ENCODE data around the gene SFXN1. TPM values are rescaled to one million over a fixed set of nuclear protein-coding genes. Genes with fewer than 3 reads are reported as not detected.

Gene SFXN1
- total RNA-seq, 1 donor from 2014 or later, result 89.4 TPM

- Mint-ChIP-seq H3K27me3 (ENCODE audit: low read depth, unreplicated experiment) (peaks cover 2% of the 10 kb centered on the region), H3K27ac (ENCODE audit: unreplicated experiment) (no peak overlapping the region), H3K4me3 (ENCODE audit: unreplicated experiment) (no peak overlapping the region), H3K4me1 (ENCODE audit: low read depth, unreplicated experiment) (no peaks in the 10 kb centered on the region), H3K36me3 (ENCODE audit: low read depth, unreplicated experiment) (no peaks in the 10 kb centered on the region), H3K9me3 (ENCODE audit: unreplicated experiment) (no peaks in the 10 kb centered on the region)
- FAIRE-seq, result no peak
- Histone ChIP-seq H3K27ac (ENCODE audit: low read depth, low read length) (no peak overlapping the region), H4K20me1 (ENCODE audit: insufficient read depth, low read length) (no peaks in the 10 kb centered on the region), H3K4me2 (ENCODE audit: low read length) (no peak overlapping the region), H3K4me1 (ENCODE audit: insufficient read depth, low read length) (no peaks in the 10 kb centered on the region), H3K36me3 (ENCODE audit: insufficient read depth, low read length) (no peaks in the 10 kb centered on the region), H3K9me3 (ENCODE audit: insufficient read depth, low read depth, low read length) (no peaks in the 10 kb centered on the region), H3K27me3 (ENCODE audit: insufficient read depth, low read length) (peaks cover 6% of the 10 kb centered on the region), H3K9ac (ENCODE audit: low read length) (no peak overlapping the region), H3K79me2 (ENCODE audit: insufficient read depth, low read length) (no peaks in the 10 kb centered on the region), H3K4me3 (ENCODE audit: insufficient read depth, low read depth, low read length) (no peak overlapping the region), H2AFZ (ENCODE audit: low read depth, low read length) (no peak overlapping the region)
- TF ChIP-seq, protein P1, sequence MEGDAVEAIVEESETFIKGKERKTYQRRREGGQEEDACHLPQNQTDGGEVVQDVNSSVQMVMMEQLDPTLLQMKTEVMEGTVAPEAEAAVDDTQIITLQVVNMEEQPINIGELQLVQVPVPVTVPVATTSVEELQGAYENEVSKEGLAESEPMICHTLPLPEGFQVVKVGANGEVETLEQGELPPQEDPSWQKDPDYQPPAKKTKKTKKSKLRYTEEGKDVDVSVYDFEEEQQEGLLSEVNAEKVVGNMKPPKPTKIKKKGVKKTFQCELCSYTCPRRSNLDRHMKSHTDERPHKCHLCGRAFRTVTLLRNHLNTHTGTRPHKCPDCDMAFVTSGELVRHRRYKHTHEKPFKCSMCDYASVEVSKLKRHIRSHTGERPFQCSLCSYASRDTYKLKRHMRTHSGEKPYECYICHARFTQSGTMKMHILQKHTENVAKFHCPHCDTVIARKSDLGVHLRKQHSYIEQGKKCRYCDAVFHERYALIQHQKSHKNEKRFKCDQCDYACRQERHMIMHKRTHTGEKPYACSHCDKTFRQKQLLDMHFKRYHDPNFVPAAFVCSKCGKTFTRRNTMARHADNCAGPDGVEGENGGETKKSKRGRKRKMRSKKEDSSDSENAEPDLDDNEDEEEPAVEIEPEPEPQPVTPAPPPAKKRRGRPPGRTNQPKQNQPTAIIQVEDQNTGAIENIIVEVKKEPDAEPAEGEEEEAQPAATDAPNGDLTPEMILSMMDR (IDR thresholded peaks at IDR 0.05; ENCODE audit: insufficient read depth, low read depth, low read length), result no peak
- TF ChIP-seq EZH2 (IDR thresholded peaks at IDR 0.05; ENCODE audit: insufficient read depth, low read length), result no peak
- DNase-seq (ENCODE audit: low read depth), result no peak
Measured at GRCh38 chr5:175468892-175469291, 9.5 kb upstream of the SFXN1 start.

- DNase-seq (ENCODE audit: low read depth) (no peak), FAIRE-seq (no peak)
- H3K27ac ChIP-seq (ENCODE audit: low read depth, low read length), result no peak overlapping the region
- H3K36me3 Mint-ChIP-seq (ENCODE audit: low read depth, unreplicated experiment), result no peaks in the 10 kb centered on the region
- H3K27me3 Mint-ChIP-seq (ENCODE audit: low read depth, unreplicated experiment), result peaks cover 2% of the 10 kb centered on the region
- no peak overlapping the region for H3K27ac Mint-ChIP-seq (ENCODE audit: unreplicated experiment)
- H3K9ac ChIP-seq (ENCODE audit: low read length), result no peak overlapping the region
- H3K4me3 Mint-ChIP-seq (ENCODE audit: unreplicated experiment), result no peak overlapping the region
- H3K9me3 Mint-ChIP-seq (ENCODE audit: unreplicated experiment), result no peaks in the 10 kb centered on the region
- no peaks in the 10 kb centered on the region for H3K4me1 ChIP-seq (ENCODE audit: insufficient read depth, low read length)
- H3K79me2 ChIP-seq (ENCODE audit: insufficient read depth, low read length), result no peaks in the 10 kb centered on the region
- no peak overlapping the region for H3K4me3 ChIP-seq (ENCODE audit: insufficient read depth, low read depth, low read length)
- H2AFZ ChIP-seq (ENCODE audit: low read depth, low read length), result no peak overlapping the region
- no peaks in the 10 kb centered on the region for H4K20me1 ChIP-seq (ENCODE audit: insufficient read depth, low read length)
- no peaks in the 10 kb centered on the region for H3K36me3 ChIP-seq (ENCODE audit: insufficient read depth, low read length)
- peaks cover 11% of the 10 kb centered on the region for H3K27me3 ChIP-seq (ENCODE audit: insufficient read depth, low read length)
- H3K4me1 Mint-ChIP-seq (ENCODE audit: low read depth, unreplicated experiment), result no peaks in the 10 kb centered on the region
- TF ChIP-seq EZH2 (IDR thresholded peaks at IDR 0.05; ENCODE audit: insufficient read depth, low read length), result no peak
- TF ChIP-seq, protein P1 (IDR thresholded peaks at IDR 0.05; ENCODE audit: insufficient read depth, low read depth, low read length), result no peak
- no peaks in the 10 kb centered on the region for H3K9me3 ChIP-seq (ENCODE audit: insufficient read depth, low read depth, low read length)
- no peak overlapping the region for H3K4me2 ChIP-seq (ENCODE audit: low read length)
Measured at GRCh38 chr5:175469916-175470315, 8.4 kb upstream of the SFXN1 start.

GRCh38 chr5:175470781-175471180 lies 7.6 kb upstream of the SFXN1 start:
- Mint-ChIP-seq H3K36me3 (ENCODE audit: low read depth, unreplicated experiment) (no peaks in the 10 kb centered on the region), H3K4me3 (ENCODE audit: unreplicated experiment) (no peak overlapping the region), H3K9me3 (ENCODE audit: unreplicated experiment) (no peaks in the 10 kb centered on the region), H3K4me1 (ENCODE audit: low read depth, unreplicated experiment) (no peaks in the 10 kb centered on the region), H3K27ac (ENCODE audit: unreplicated experiment) (no peak overlapping the region), H3K27me3 (ENCODE audit: low read depth, unreplicated experiment) (peaks cover 2% of the 10 kb centered on the region)
- no peak overlapping the region for H3K4me3 ChIP-seq (ENCODE audit: insufficient read depth, low read depth, low read length)
- DNase-seq (ENCODE audit: low read depth), result no peak
- FAIRE-seq, result no peak
- H3K27me3 ChIP-seq (ENCODE audit: insufficient read depth, low read length), result peaks cover 11% of the 10 kb centered on the region
- H4K20me1 ChIP-seq (ENCODE audit: insufficient read depth, low read length), result no peaks in the 10 kb centered on the region
- no peak overlapping the region for H3K4me2 ChIP-seq (ENCODE audit: low read length)
- H3K79me2 ChIP-seq (ENCODE audit: insufficient read depth, low read length), result no peaks in the 10 kb centered on the region
- no peak overlapping the region for H2AFZ ChIP-seq (ENCODE audit: low read depth, low read length)
- TF ChIP-seq EZH2 (IDR thresholded peaks at IDR 0.05; ENCODE audit: insufficient read depth, low read length), result no peak
- TF ChIP-seq, protein P1 (IDR thresholded peaks at IDR 0.05; ENCODE audit: insufficient read depth, low read depth, low read length), result no peak
- no peaks in the 10 kb centered on the region for H3K9me3 ChIP-seq (ENCODE audit: insufficient read depth, low read depth, low read length)
- H3K9ac ChIP-seq (ENCODE audit: low read length), result no peak overlapping the region
- no peak overlapping the region for H3K27ac ChIP-seq (ENCODE audit: low read depth, low read length)
- H3K4me1 ChIP-seq (ENCODE audit: insufficient read depth, low read length), result no peaks in the 10 kb centered on the region
- no peaks in the 10 kb centered on the region for H3K36me3 ChIP-seq (ENCODE audit: insufficient read depth, low read length)
